Activated naive CD4-positive, alpha-beta T cell (primary cell): Measurements from ENCODE around the gene RIMBP3C.
"Not testable (repeated sequence)": the region's sequence is repeated elsewhere in the genome, so short reads cannot be mapped to it uniquely, and the experiment has no call there.

Source experiments
- DNase-seq, 4 experiments: peaks; one replicate each; lab custom pipeline; 2025; lab: John Stamatoyannopoulos, UW

The RIMBP3C gene

GRCh38 chr22:21526705-21527500 lies 24.4 kb downstream of the RIMBP3C start:
- DNase-seq = not testable (repeated sequence)

DNA sequence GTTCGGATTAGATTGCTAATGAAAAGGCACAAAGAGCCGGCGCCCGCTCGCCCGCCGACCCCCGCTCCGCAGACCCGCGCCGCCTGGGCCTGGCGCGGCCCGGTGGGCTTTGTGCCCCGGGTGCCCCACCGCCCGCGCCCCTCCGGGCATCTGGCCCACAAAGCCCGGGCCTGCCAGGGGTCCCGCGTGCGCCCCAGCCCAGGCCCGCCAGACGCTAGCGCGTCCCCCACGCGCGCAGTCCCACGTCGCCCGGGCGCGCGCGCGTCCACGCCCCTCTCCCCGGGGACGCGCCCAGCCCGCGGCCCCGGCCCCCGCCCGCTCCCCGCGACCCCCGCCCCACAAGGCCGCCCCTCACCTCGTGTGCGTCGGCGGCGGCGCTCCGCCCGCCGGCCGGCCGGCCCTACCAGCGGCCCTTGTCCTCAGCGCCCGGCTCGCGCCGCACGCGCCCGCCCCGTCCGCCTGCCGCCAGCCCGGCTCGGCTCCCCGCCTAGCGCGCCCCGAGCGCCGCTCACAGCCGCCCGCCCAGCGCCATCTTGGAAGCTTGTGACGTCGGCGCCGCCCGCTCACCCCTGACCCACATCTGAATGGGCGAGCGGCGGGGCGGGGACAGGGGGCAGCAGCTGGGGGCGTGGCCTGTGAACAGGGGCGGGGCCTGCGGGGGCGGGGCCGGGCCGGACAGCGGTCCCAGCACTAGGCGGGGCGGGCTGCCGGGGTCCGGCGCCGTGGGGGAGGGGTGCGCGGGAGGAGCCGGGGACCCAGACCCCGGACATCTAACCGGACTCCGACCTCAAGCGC lies 34.1 kb downstream of the RIMBP3C start:
- not testable (repeated sequence) for DNase-seq

GRCh38 chr22:21516522-21516921 lies 34.7 kb downstream of the RIMBP3C start:
- DNase-seq = not testable (repeated sequence)

DNA sequence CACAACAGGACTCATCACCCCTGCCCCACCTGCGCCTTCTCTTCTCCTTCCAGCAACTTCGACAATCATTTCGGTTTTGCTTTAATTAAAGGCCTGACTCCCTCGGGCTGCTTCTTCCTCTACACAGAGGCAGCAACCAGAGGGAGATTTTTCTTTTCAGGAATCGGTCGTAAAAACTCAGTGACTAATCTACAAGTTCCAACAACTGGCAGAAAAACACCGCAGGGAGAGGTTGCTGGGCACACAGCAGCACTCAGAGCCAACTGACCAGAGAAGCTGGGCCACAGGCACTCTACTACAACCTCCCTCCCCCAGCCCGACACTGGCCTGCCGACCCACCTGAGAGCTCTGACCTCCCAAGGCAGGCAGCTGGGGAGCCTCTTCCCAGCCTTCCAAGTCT lies 36.0 kb downstream of the RIMBP3C start:
- DNase-seq = not testable (repeated sequence)

GRCh38 chr22:21514117-21514516 lies 37.1 kb downstream of the RIMBP3C start:
- DNase-seq = not testable (repeated sequence)

- not testable (repeated sequence) for DNase-seq
These were observed 39.2 kb downstream of the RIMBP3C start for GRCh38 chr22:21512022-21512421.

DNA sequence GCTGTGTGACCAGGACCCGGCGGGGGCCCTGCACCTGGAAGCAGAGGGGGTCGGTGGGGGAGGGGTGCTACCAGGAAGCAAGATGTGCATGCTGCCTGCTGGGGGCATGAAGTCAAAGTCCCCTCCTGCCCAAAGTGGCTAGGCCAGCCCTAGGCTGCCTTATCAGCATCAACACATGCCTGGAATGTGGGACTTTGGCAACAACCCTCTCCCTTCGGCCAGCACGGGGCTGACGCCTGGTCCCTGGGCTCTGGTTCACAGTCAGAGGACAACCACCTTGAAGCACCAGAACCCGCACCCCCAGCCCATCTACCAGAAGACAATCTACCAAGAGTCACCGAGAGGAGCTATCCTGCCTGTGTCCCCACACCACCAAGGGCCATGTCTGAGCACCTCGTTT lies 40.9 kb downstream of the RIMBP3C start:
- DNase-seq = not testable (repeated sequence)

DNA sequence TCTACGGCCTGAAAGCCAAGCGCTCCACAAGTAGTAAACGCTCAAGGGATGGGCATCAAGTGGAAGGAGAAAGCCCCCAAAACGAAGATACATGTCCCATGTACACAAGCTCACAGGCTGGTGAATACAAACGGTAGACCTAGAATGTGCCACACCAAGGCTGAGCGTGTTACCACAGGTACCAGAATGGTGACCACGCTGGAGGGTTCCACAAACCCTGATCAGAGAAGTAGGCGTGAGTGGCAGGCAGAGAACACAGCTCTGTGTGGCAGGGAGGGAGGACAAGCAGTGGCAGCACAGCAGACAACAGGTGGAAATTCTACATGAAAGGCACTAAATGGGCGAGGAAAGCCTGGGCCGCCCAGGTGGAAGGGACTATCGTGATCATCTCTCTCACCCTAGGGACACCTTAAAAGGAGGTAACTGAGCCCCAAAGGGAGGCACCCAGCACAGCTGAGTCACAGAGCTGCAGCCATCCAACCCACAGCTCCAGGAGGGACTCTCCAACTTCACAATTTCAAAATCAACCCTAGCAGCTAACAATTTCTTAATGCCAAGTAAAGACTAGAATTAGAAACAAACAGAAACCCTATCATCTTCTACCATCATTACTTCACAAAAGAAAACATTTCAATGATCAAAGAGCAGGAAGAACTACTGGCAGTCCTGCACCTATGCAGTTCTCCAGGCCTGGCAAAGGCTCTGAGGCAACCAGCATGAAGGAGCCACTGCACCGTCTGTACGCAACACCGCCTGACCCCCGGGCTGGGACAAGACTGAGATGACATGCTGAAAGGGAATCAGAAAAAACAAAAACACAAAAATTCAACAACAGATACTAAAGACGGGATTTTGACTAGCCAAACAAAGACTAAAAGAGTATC lies 51.4 kb downstream of the RIMBP3C start:
- not testable (repeated sequence) for DNase-seq

DNA sequence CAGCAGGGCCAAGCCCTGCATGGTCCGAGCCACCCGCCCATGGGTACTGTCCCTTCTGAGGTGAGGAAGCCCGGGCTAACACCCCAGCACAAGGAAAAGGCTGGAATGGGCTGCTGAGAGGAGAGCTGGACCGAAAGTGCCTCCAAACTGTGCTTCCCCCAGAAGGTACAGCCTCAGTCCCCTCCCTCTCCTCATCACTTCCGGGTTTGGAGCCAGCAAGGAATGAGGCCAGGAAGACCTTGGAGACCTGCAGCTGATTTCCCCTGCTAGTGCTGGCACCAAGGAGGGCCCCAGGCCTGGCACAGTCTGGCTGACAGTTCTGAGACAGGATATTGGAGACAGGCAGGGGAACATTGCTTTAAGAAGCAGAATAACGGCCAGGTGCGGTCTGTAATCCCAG lies 52.8 kb downstream of the RIMBP3C start:
- DNase-seq = not testable (repeated sequence)

DNA sequence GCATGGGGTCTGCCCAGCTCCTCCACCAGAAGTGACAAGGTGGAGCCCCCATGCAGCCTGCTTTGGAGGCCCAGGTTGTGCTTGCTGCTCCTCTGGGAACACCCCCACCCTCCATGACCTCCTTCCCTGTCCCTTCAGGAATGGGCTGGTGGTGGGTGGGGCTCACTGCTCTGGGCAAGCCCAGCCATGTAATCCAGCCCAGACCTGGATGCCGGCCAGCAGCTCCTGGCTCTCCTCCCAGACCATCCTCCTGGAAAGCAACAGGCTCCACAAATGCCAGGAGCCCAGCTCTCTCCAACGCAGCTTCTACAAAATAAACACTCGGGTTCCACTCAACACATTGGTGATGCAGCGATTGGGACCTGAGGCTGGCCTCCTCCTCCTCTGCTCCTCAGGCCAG lies 53.3 kb downstream of the RIMBP3C start:
- DNase-seq = not testable (repeated sequence)
